Neural progenitor cell (in vitro differentiated cells): ENCODE measurements around the gene TNF. TPM values are rescaled to one million over a fixed set of nuclear protein-coding genes. Genes with fewer than 3 reads are reported as not detected.
"Not testable (repeated sequence)": the region's sequence is repeated elsewhere in the genome, so short reads cannot be mapped to it uniquely, and the experiment has no call there.

Experiments
- DNase-seq: peaks from one replicate; pipeline ENCODE4 v3.0.0-alpha.2; 2016; ENCODE audit warnings: low spot score
- H2AFZ ChIP-seq: fragments of 200-600 bp; sonication (generic); replicated peaks from 2 replicates; pipeline ENCODE4 v1.6.1; 2016; ENCODE audit warnings: antibody characterized with exemption
- H3F3A ChIP-seq: fragments of 200-600 bp; sonication (generic); 2 replicates; pipeline ENCODE4 v1.6.1; 2016; ENCODE audit warnings: antibody characterized with exemption, low read depth
- H3K27ac ChIP-seq: fragments of 200-600 bp; sonication (generic); 2 replicates; pipeline ENCODE4 v1.5.1; 2016; ENCODE audit warnings: mild to moderate bottlenecking
- H3K27me3 ChIP-seq: fragments of 200-600 bp; sonication (generic); 2 replicates; pipeline ENCODE4 v1.6.1; 2016; ENCODE audit warnings: mild to moderate bottlenecking, moderate library complexity
- H3K36me3 ChIP-seq: fragments of 200-600 bp; sonication (generic); 2 replicates; pipeline ENCODE4 v1.5.1; 2016
- H3K4me1 ChIP-seq: fragments of 200-600 bp; sonication (generic); 2 replicates; pipeline ENCODE4 v1.6.1; 2016; ENCODE audit warnings: mixed run types
- H3K4me2 ChIP-seq: fragments of 200-600 bp; sonication (generic); 2 replicates; pipeline ENCODE4 v1.6.1; 2016
- H3K4me3 ChIP-seq: fragments of 200-600 bp; sonication (generic); 2 replicates; pipeline ENCODE4 v1.5.1; 2016
- H3K79me2 ChIP-seq: fragments of 200-600 bp; sonication (generic); 2 replicates; pipeline ENCODE4 v1.6.1; 2016; ENCODE audit warnings: low read depth
- H3K9ac ChIP-seq: fragments of 200-600 bp; sonication (generic); 2 replicates; pipeline ENCODE4 v1.6.1; 2016
- H3K9me3 ChIP-seq: fragments of 200-600 bp; sonication (generic); 2 replicates; pipeline ENCODE4 v1.5.1; 2016; ENCODE audit warnings: low read depth
- H4K20me1 ChIP-seq: fragments of 200-600 bp; sonication (generic); 2 replicates; pipeline ENCODE4 v1.6.1; 2016; ENCODE audit warnings: low read depth
- H3K27ac Mint-ChIP-seq: 3 replicates; pipeline ENCODE4 v1.8.0; 2021; ENCODE audit warnings: mixed read lengths
- H3K27me3 Mint-ChIP-seq: 2 replicates; pipeline ENCODE4 v1.8.0; 2022; ENCODE audit warnings: low read depth, mild to moderate bottlenecking, inconsistent platforms, moderate library complexity, mixed read lengths; ENCODE audit not compliant: insufficient read depth
- H3K36me3 Mint-ChIP-seq: 3 replicates; pipeline ENCODE4 v1.8.0; 2021; ENCODE audit warnings: mixed read lengths
- H3K4me1 Mint-ChIP-seq: 3 replicates; pipeline ENCODE4 v1.8.0; 2021; ENCODE audit warnings: mixed read lengths
- H3K4me3 Mint-ChIP-seq: 3 replicates; pipeline ENCODE4 v1.8.0; 2021; ENCODE audit warnings: mild to moderate bottlenecking, moderate library complexity, mixed read lengths
- H3K9me3 Mint-ChIP-seq: 3 replicates; pipeline ENCODE4 v1.8.0; 2020; ENCODE audit warnings: mixed read lengths
- EZH2 ChIP-seq: fragments of 200-600 bp; sonication (generic); IDR thresholded peaks from 2 replicates; pipeline ENCODE4 v1.6.1; 2017; ENCODE audit warnings: antibody characterized with exemption, mild to moderate bottlenecking, moderate library complexity
- EZH2phosphoT487 ChIP-seq: fragments of 200-600 bp; sonication (generic); IDR thresholded peaks from 2 replicates; pipeline ENCODE4 v1.6.1; 2017; ENCODE audit warnings: antibody characterized with exemption
- total RNA-seq: library from RNA; depleted of rRNA; stranded (reverse); fragments of >200 nt; gene quantifications from 2 replicates; pipeline ENCODE4 v1.2.3, GENCODE V29; 2015; ENCODE audit warnings: low replicate concordance
- TF ChIP-seq, protein P1 (sequence below): fragments of 200-600 bp; sonication (generic); IDR thresholded peaks from 2 replicates; pipeline ENCODE4 v1.5.1; 2017; ENCODE audit warnings: antibody characterized with exemption, mild to moderate bottlenecking

Gene TNF
- total RNA-seq, 1 donor from 2014 or later = not detected

GRCh38 chr6:31587791-31588777 is 12.7 kb downstream of the TNF start:
- H3K27me3 Mint-ChIP-seq = peaks cover 6% of the 10 kb centered on the region
- H3K9me3 Mint-ChIP-seq = no peaks in the 10 kb centered on the region
- H2AFZ ChIP-seq = peak overlapping the region; percentile 17
- no peak overlapping the region for H3K4me2 ChIP-seq
- no peak for TF ChIP-seq EZH2phosphoT487
- TF ChIP-seq, protein P1, sequence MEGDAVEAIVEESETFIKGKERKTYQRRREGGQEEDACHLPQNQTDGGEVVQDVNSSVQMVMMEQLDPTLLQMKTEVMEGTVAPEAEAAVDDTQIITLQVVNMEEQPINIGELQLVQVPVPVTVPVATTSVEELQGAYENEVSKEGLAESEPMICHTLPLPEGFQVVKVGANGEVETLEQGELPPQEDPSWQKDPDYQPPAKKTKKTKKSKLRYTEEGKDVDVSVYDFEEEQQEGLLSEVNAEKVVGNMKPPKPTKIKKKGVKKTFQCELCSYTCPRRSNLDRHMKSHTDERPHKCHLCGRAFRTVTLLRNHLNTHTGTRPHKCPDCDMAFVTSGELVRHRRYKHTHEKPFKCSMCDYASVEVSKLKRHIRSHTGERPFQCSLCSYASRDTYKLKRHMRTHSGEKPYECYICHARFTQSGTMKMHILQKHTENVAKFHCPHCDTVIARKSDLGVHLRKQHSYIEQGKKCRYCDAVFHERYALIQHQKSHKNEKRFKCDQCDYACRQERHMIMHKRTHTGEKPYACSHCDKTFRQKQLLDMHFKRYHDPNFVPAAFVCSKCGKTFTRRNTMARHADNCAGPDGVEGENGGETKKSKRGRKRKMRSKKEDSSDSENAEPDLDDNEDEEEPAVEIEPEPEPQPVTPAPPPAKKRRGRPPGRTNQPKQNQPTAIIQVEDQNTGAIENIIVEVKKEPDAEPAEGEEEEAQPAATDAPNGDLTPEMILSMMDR = no peak
- no peak overlapping the region for H3K27ac ChIP-seq
- H3K27me3 ChIP-seq = no peaks in the 10 kb centered on the region
- no peak overlapping the region for H3K9ac ChIP-seq
- H4K20me1 ChIP-seq = no peaks in the 10 kb centered on the region
- H3K36me3 ChIP-seq = no peaks in the 10 kb centered on the region
- H3K9me3 ChIP-seq = no peaks in the 10 kb centered on the region
- H3K4me1 ChIP-seq = no peaks in the 10 kb centered on the region
- H3K4me3 Mint-ChIP-seq = no peak overlapping the region
- H3K27ac Mint-ChIP-seq = peak overlapping the region; percentile 10
- no peak for DNase-seq
- H3F3A ChIP-seq = no peaks in the 10 kb centered on the region
- H3K4me1 Mint-ChIP-seq = peaks cover 5% of the 10 kb centered on the region
- no peaks in the 10 kb centered on the region for H3K79me2 ChIP-seq
- H3K4me3 ChIP-seq = no peak overlapping the region
- no peaks in the 10 kb centered on the region for H3K36me3 Mint-ChIP-seq

DNA sequence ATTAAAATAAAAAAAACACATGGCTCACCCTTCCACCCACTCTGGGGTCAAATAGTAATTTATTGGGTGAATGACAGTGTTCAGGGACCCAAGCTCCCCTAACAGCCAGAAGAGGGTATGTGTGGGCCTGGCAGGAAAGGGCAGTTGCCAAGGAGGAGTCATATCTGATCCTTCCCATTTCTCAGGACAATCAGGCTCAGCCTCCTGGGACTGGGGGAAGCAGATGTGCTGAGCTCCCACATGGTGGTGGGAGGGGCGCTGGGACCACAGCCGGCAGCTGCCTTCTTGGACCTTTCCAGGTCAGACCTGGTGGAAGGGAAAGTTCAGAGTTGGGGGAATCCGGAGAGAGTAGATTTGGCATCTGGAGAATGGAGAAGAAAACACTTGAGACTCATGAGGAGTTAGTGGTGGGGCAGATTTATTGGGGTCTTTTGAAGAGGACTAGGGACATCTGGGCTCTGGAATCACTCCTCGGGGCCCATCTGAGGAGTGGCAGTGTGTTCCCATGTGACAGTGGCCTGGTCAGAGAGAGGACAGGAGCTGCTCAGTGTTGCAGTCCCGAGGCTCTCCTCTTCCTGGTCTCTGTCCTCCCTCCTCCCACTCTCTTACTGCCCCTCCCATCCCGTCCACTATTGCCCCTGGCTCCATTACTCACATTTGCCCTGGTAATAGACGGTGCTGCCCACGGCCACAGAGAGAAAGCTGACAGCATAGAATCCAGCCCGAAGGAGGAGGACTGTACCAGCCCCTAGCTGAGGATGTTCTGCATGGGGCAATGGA is 13.7 kb downstream of the TNF start:
- TF ChIP-seq, protein P1 = no peak
- TF ChIP-seq EZH2 = no peak
- TF ChIP-seq EZH2phosphoT487 = no peak
- no peak overlapping the region for H2AFZ ChIP-seq
- no peaks in the 10 kb centered on the region for H3K27me3 ChIP-seq
- H3K4me3 Mint-ChIP-seq = peak overlapping the region; percentile 53
- H4K20me1 ChIP-seq = no peaks in the 10 kb centered on the region
- no peaks in the 10 kb centered on the region for H3K36me3 ChIP-seq
- no peaks in the 10 kb centered on the region for H3K36me3 Mint-ChIP-seq
- DNase-seq = no peak
- no peak overlapping the region for H3K4me2 ChIP-seq
- H3K27ac Mint-ChIP-seq = no peak overlapping the region
- no peaks in the 10 kb centered on the region for H3K4me1 ChIP-seq
- peaks cover 5% of the 10 kb centered on the region for H3K4me1 Mint-ChIP-seq
- no peak overlapping the region for H3K4me3 ChIP-seq
- H3K9me3 Mint-ChIP-seq = no peaks in the 10 kb centered on the region
- H3K27me3 Mint-ChIP-seq = peaks cover 6% of the 10 kb centered on the region
- H3K27ac ChIP-seq = no peak overlapping the region
- no peak overlapping the region for H3K9ac ChIP-seq
- no peaks in the 10 kb centered on the region for H3K9me3 ChIP-seq
- H3K79me2 ChIP-seq = no peaks in the 10 kb centered on the region
- no peaks in the 10 kb centered on the region for H3F3A ChIP-seq

DNA sequence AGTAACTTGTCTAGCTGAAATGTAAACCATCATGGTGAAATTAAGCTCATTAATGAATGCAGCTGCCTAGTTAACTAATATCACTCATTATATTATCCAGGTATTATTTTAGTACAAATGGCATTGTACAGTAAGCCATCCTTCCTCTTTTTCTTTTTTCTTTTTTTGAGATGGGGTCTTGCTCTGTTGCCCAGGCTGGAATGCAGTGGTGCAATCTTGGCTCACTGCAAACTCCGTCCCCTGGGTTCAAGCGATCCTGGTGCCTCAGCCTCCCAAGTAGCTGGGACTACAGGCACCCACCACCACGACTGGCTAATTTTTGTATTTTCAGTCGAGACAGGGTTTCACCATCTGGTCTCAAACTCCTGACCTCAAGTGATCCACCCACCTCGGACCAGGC is 15.3 kb downstream of the TNF start:
- not testable (repeated sequence) for H3K4me3 ChIP-seq, H3K27ac Mint-ChIP-seq, H3K9me3 ChIP-seq, H3K36me3 Mint-ChIP-seq, H3K36me3 ChIP-seq, H3K9ac ChIP-seq, H2AFZ ChIP-seq, H3K4me2 ChIP-seq, H3K9me3 Mint-ChIP-seq, H3K79me2 ChIP-seq, H3K27me3 ChIP-seq, H3K27me3 Mint-ChIP-seq, H3F3A ChIP-seq, H3K27ac ChIP-seq, H3K4me1 ChIP-seq, DNase-seq, H3K4me3 Mint-ChIP-seq, H4K20me1 ChIP-seq, H3K4me1 Mint-ChIP-seq
